HepG2 (cell line): Measurements from ENCODE around the gene MIEF1. TPM values are rescaled to one million over a fixed set of nuclear protein-coding genes. Genes with fewer than 3 reads are reported as not detected.

Experiments
- CBX1 ChIP-seq: IDR thresholded peaks from one replicate; pipeline ENCODE4 v1.6.1; 2016; ENCODE audit warnings: antibody characterized with exemption, low read depth
- FOXC1 ChIP-seq: sonication (generic); formaldehyde crosslinking; IDR thresholded peaks from 2 replicates; pipeline ENCODE4 v1.8.0; 2022; ENCODE audit warnings: mild to moderate bottlenecking, missing genetic modification reagents, borderline replicate concordance
- HOXA7 ChIP-seq: sonication (generic); formaldehyde crosslinking; IDR thresholded peaks from 2 replicates; pipeline ENCODE4 v1.8.1; 2022; ENCODE audit warnings: mild to moderate bottlenecking, missing genetic modification reagents, moderate library complexity
- KDM3A ChIP-seq: IDR thresholded peaks from 2 replicates; pipeline ENCODE4 v1.6.1; 2018; ENCODE audit warnings: low read depth, missing compliant biosample characterization
- MBD4 ChIP-seq: IDR thresholded peaks from 2 replicates; pipeline ENCODE4 v1.6.1; 2012; ENCODE audit warnings: low read length, inconsistent platforms, borderline replicate concordance
- MTA3 ChIP-seq: sonication (generic); formaldehyde crosslinking; IDR thresholded peaks from 2 replicates; pipeline ENCODE4 v1.4.0; 2020; ENCODE audit warnings: missing genetic modification reagents
- NCOA5 ChIP-seq: sonication (generic); formaldehyde crosslinking; IDR thresholded peaks from 2 replicates; pipeline ENCODE4 v1.4.0; 2020; ENCODE audit warnings: missing genetic modification reagents
- NR0B2 ChIP-seq: sonication (generic); formaldehyde crosslinking; IDR thresholded peaks from 2 replicates; pipeline ENCODE4 v1.4.0; 2020; ENCODE audit warnings: mild to moderate bottlenecking, missing genetic modification reagents
- PREB ChIP-seq: sonication (generic); formaldehyde crosslinking; IDR thresholded peaks from 2 replicates; pipeline ENCODE4 v1.4.0; 2020; ENCODE audit warnings: missing genetic modification reagents
- PRPF4 ChIP-seq: fragments of 200-400 bp; formaldehyde crosslinking; IDR thresholded peaks from 2 replicates; pipeline ENCODE4 v1.6.1; 2016; ENCODE audit warnings: low read length, low read depth; ENCODE audit not compliant: poor library complexity, severe bottlenecking
- SKI ChIP-seq: fragments of 450-650 bp; IDR thresholded peaks from one replicate; pipeline ENCODE4 v1.6.1; 2018; ENCODE audit warnings: mild to moderate bottlenecking; ENCODE audit not compliant: partially characterized antibody
- SNAPC2 ChIP-seq: sonication (generic); formaldehyde crosslinking; IDR thresholded peaks from 2 replicates; pipeline ENCODE4 v1.8.1; 2022; ENCODE audit warnings: mild to moderate bottlenecking, missing genetic modification reagents
- SP140L ChIP-seq: sonication (generic); formaldehyde crosslinking; IDR thresholded peaks from 2 replicates; pipeline ENCODE4 v1.4.0; 2020; ENCODE audit warnings: missing genetic modification reagents, borderline replicate concordance
- SRSF9 ChIP-seq: fragments of 200-400 bp; formaldehyde crosslinking; IDR thresholded peaks from 2 replicates; pipeline ENCODE4 v1.6.1; 2018; ENCODE audit warnings: borderline replicate concordance, mild to moderate bottlenecking, low read depth, low read length; ENCODE audit not compliant: insufficient read depth, poor library complexity, severe bottlenecking
- STAT5B ChIP-seq: sonication (generic); formaldehyde crosslinking; IDR thresholded peaks from 2 replicates; pipeline ENCODE4 v1.4.0; 2020; ENCODE audit warnings: missing genetic modification reagents
- TARDBP ChIP-seq: sonication (generic); formaldehyde crosslinking; IDR thresholded peaks from 2 replicates; pipeline ENCODE4 v1.8.0; 2022; ENCODE audit warnings: mild to moderate bottlenecking, missing genetic modification reagents
- ZNF138 ChIP-seq: sonication (generic); formaldehyde crosslinking; IDR thresholded peaks from 2 replicates; pipeline ENCODE4 v1.5.0; 2020; ENCODE audit warnings: mild to moderate bottlenecking, low read depth, missing genetic modification reagents
- ZNF260 ChIP-seq: sonication (generic); formaldehyde crosslinking; IDR thresholded peaks from 2 replicates; pipeline ENCODE4 v1.4.0; 2020; ENCODE audit warnings: missing genetic modification reagents, low read depth, mild to moderate bottlenecking, borderline replicate concordance
- ZNF275 ChIP-seq: sonication (generic); formaldehyde crosslinking; IDR thresholded peaks from 2 replicates; pipeline ENCODE4 v1.8.0; 2022; ENCODE audit warnings: missing genetic modification reagents, mild to moderate bottlenecking, inconsistent platforms, borderline replicate concordance
- ZNF615 ChIP-seq: sonication (generic); formaldehyde crosslinking; IDR thresholded peaks from 2 replicates; pipeline ENCODE4 v1.5.0; 2020; ENCODE audit warnings: mild to moderate bottlenecking, missing genetic modification reagents, borderline replicate concordance
- ZNF780A ChIP-seq: sonication (generic); formaldehyde crosslinking; IDR thresholded peaks from 2 replicates; pipeline ENCODE4 v1.8.0; 2022; ENCODE audit warnings: mild to moderate bottlenecking, missing genetic modification reagents, moderate library complexity
- ZSCAN20 ChIP-seq: sonication (generic); formaldehyde crosslinking; IDR thresholded peaks from 2 replicates; pipeline ENCODE4 v1.4.0; 2020; ENCODE audit warnings: missing genetic modification reagents, mild to moderate bottlenecking, borderline replicate concordance
- polyA plus RNA-seq, 8 experiments: library from polyadenylated mRNA; depleted of rRNA in 3 of 8; stranded (reverse) in 7 of 8; unstranded in 1 of 8; fragments of >200 nt; fragmentation: Illumina TruSeq in 4 of 8; extraction: Trizol in 4 of 8; gene quantifications; 2 replicates each; pipeline versions ENCODE4 v1.2.1 to v1.2.3, GENCODE V29; 2011 to 2016; ENCODE audit warnings: low read depth in 4 of 8, missing spikeins in 1 of 8, mixed read lengths in 1 of 8; ENCODE audit not compliant: insufficient read depth in 1 of 8
- total RNA-seq, 5 experiments: library from RNA; depleted of rRNA; stranded (reverse); fragments of >200 nt; fragmentation: Illumina TruSeq; extraction: Trizol; gene quantifications; 2 replicates each; pipeline ENCODE4 v1.2.3, GENCODE V29; 2016; ENCODE audit warnings: low read depth in 1 of 5
- TF ChIP-seq, protein P1 (sequence below): sonication (generic); formaldehyde crosslinking; conservative IDR thresholded peaks from 2 replicates; pipeline ENCODE4 v1.4.0; 2020; ENCODE audit warnings: mild to moderate bottlenecking, missing genetic modification reagents, moderate library complexity

MIEF1 gene
- total and polyA plus RNA-seq, 2 of the 13 experiments (the other 11 are each of a cell fraction or from before 2014, with no cell fraction given), result 21.7 to 34.8 TPM

DNA sequence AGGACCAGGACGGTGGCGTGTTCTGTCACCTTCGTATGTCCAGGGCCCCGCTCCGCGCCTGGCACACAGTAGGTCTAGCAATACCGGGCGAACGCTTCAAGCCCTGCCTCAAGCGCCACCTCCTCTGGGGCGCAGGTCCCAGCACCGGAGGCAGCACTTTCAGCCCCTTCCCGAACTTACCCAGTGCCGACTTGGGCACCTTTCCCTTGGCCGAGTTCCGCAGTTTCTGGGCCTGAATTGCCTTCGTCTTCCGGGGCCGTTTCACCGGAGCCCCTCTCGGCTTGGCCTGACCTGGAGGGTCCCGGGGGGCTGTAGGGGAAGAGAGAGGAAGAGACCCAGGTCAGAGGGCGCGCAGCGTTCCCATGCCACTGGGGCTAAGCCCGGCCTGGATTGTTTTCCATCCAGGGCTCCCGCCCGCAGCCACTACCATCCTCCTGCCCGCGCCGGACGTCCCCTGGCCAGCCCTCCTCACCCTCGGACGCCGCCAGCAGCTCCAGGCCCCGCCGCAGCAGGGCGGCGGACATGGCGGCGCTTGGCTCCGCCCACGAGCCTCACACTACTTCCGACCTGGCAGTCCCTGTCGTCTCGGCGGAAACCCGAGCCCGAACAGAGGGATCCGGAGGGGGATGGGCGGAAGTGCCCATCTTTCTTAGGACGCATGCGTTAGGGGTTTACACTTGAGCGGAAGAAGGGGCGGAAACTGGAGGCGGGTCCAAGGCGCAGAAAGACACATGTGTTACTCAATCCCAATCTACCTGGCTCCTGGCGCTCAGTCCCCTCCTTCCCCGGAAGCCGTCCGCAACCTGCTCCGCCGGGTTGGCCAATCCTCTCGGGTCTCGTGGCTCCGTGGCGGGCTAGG lies 30.4 kb downstream of the MIEF1 start, which contains the start of gene RPS19BP1 (continued):
- TF ChIP-seq ZSCAN20 (CRISPR knock-in tag) (no peak), STAT5B (peak; percentile 3; the same call in 1 of the 2 replicates), NR0B2 (CRISPR knock-in tag) (no peak), PREB (no peak), ZNF138 (CRISPR knock-in tag) (0 out of 2 replicates have a peak, but pooled peaks have one; percentile 54), SNAPC2 (CRISPR knock-in tag) (0 out of 2 replicates have a peak, but pooled peaks have one; percentile 50), ZNF615 (CRISPR knock-in tag) (no peak), SP140L (CRISPR knock-in tag) (no peak), FOXC1 (CRISPR knock-in tag) (peak; percentile 92), SRSF9 (no peak), PRPF4 (peak; percentile 56), SKI (no peak), NCOA5 (CRISPR knock-in tag) (no peak), KDM3A (CRISPR knock-in tag) (0 out of 2 replicates have a peak, but pooled peaks have one; percentile 79), HOXA7 (CRISPR knock-in tag) (no peak), MTA3 (CRISPR knock-in tag) (no peak), ZNF275 (CRISPR knock-in tag) (no peak; the same call in 1 of the 2 replicates), MBD4 (no peak), ZNF260 (CRISPR knock-in tag) (no peak), TARDBP (CRISPR knock-in tag) (peak; percentile 37; the same call in 1 of the 2 replicates), CBX1 (no peak), ZNF780A (CRISPR knock-in tag) (no peak)
- TF ChIP-seq, protein P1, sequence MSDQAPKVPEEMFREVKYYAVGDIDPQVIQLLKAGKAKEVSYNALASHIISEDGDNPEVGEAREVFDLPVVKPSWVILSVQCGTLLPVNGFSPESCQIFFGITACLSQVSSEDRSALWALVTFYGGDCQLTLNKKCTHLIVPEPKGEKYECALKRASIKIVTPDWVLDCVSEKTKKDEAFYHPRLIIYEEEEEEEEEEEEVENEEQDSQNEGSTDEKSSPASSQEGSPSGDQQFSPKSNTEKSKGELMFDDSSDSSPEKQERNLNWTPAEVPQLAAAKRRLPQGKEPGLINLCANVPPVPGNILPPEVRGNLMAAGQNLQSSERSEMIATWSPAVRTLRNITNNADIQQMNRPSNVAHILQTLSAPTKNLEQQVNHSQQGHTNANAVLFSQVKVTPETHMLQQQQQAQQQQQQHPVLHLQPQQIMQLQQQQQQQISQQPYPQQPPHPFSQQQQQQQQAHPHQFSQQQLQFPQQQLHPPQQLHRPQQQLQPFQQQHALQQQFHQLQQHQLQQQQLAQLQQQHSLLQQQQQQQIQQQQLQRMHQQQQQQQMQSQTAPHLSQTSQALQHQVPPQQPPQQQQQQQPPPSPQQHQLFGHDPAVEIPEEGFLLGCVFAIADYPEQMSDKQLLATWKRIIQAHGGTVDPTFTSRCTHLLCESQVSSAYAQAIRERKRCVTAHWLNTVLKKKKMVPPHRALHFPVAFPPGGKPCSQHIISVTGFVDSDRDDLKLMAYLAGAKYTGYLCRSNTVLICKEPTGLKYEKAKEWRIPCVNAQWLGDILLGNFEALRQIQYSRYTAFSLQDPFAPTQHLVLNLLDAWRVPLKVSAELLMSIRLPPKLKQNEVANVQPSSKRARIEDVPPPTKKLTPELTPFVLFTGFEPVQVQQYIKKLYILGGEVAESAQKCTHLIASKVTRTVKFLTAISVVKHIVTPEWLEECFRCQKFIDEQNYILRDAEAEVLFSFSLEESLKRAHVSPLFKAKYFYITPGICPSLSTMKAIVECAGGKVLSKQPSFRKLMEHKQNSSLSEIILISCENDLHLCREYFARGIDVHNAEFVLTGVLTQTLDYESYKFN, result peak; percentile 28; the same call in 1 of the 2 replicates
